Measurements from ENCODE around the gene UXT.

Gene UXT

DNA sequence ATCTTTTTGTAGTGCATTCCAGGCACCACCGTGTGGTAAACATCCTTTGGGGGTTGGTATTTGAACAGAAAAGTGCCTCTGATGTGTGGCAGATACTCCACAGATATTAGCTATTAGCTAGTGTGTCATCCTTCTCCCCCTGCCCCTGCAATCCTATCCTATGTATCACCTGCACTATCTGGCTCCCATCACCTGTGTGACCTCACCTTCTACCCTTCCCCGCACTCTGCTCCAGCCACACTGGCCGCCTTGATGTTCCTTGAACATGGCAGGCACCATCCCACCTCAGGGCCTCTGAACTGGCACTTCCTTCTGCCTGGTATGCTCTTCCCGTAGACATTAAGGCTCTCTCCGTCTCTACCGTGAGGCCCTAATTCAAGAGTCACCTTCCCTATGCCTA, 12.3 kb downstream of the UXT start:
- ChIA-PET POLR2A (no interaction called here), CTCF (no interaction called here)
- TF ChIP-seq TARDBP (IDR thresholded peaks at IDR 0.05) (no peak), FOXA1 (IDR thresholded peaks at IDR 0.05) (no peak), SUZ12 (IDR thresholded peaks at IDR 0.05) (no peak)
- no peak for DNase-seq (ENCODE audit: extremely low spot score)

- TF ChIP-seq ARNT (IDR thresholded peaks at IDR 0.05) (no peak), HDGF (IDR thresholded peaks at IDR 0.05; ENCODE audit: borderline replicate concordance) (no peak), ELF4 (IDR thresholded peaks at IDR 0.05) (no peak), SP1 (IDR thresholded peaks at IDR 0.05) (no peak), LEF1 (IDR thresholded peaks at IDR 0.05; ENCODE audit: borderline replicate concordance) (no peak), FOXM1 (IDR thresholded peaks at IDR 0.05; ENCODE audit: borderline replicate concordance) (no peak), L3MBTL2 (conservative IDR thresholded peaks at IDR 0.05) (no peak), CTBP1 (IDR thresholded peaks at IDR 0.05; ENCODE audit: borderline replicate concordance) (no peak), FOXK2 (IDR thresholded peaks at IDR 0.05) (no peak), TARDBP (IDR thresholded peaks at IDR 0.05) (no peak), ZNF384 (IDR thresholded peaks at IDR 0.05) (no peak), FOXA1 (IDR thresholded peaks at IDR 0.05) (no peak), SUZ12 (IDR thresholded peaks at IDR 0.05) (no peak), BHLHE40 (IDR thresholded peaks at IDR 0.05; ENCODE audit: borderline replicate concordance) (no peak), NFRKB (IDR thresholded peaks at IDR 0.05) (no peak)
- TF ChIP-seq, protein P1, sequence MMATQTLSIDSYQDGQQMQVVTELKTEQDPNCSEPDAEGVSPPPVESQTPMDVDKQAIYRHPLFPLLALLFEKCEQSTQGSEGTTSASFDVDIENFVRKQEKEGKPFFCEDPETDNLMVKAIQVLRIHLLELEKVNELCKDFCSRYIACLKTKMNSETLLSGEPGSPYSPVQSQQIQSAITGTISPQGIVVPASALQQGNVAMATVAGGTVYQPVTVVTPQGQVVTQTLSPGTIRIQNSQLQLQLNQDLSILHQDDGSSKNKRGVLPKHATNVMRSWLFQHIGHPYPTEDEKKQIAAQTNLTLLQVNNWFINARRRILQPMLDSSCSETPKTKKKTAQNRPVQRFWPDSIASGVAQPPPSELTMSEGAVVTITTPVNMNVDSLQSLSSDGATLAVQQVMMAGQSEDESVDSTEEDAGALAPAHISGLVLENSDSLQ (IDR thresholded peaks at IDR 0.05), result no peak
- no peak for DNase-seq (ENCODE audit: extremely low spot score)
- ChIA-PET POLR2A (no interaction called here), CTCF (no interaction called here)
Observed at GRCh38 chrX:47645530-47645929, 13.4 kb downstream of the UXT start.

GRCh38 chrX:47644557-47645091, 14.4 kb downstream of the UXT start:
- TF ChIP-seq, protein P1 (IDR thresholded peaks at IDR 0.05), result no peak
- TF ChIP-seq BHLHE40 (IDR thresholded peaks at IDR 0.05; ENCODE audit: borderline replicate concordance), result no peak
- TF ChIP-seq NFRKB (IDR thresholded peaks at IDR 0.05), result no peak
- TF ChIP-seq SUZ12 (IDR thresholded peaks at IDR 0.05), result no peak
- no peak for TF ChIP-seq L3MBTL2 (conservative IDR thresholded peaks at IDR 0.05)
- TF ChIP-seq TARDBP (IDR thresholded peaks at IDR 0.05), result no peak
- no peak for TF ChIP-seq FOXK2 (IDR thresholded peaks at IDR 0.05)
- no peak for TF ChIP-seq LEF1 (IDR thresholded peaks at IDR 0.05; ENCODE audit: borderline replicate concordance)
- TF ChIP-seq ELF4 (IDR thresholded peaks at IDR 0.05), result no peak
- TF ChIP-seq CTBP1 (IDR thresholded peaks at IDR 0.05; ENCODE audit: borderline replicate concordance), result no peak
- no peak for TF ChIP-seq HDGF (IDR thresholded peaks at IDR 0.05; ENCODE audit: borderline replicate concordance)
- TF ChIP-seq ZNF384 (IDR thresholded peaks at IDR 0.05), result no peak
- no peak for TF ChIP-seq FOXA1 (IDR thresholded peaks at IDR 0.05)
- TF ChIP-seq SP1 (IDR thresholded peaks at IDR 0.05), result no peak
- TF ChIP-seq ARNT (IDR thresholded peaks at IDR 0.05), result no peak
- no peak for TF ChIP-seq FOXM1 (IDR thresholded peaks at IDR 0.05; ENCODE audit: borderline replicate concordance)
- POLR2A ChIA-PET, result no interaction called here
- DNase-seq (ENCODE audit: extremely low spot score), result peak; percentile 56
- CTCF ChIA-PET, result interaction anchor here (1.1 to 1.4 kb wide), 2 partner anchors 119 to 147 kb away, joined by 3 read pairs; no protein-coding TSS in a partner anchor

- no peak for TF ChIP-seq L3MBTL2 (conservative IDR thresholded peaks at IDR 0.05)
- TF ChIP-seq ZNF384 (IDR thresholded peaks at IDR 0.05), result no peak
- TF ChIP-seq LEF1 (IDR thresholded peaks at IDR 0.05; ENCODE audit: borderline replicate concordance), result no peak
- no peak for TF ChIP-seq ARNT (IDR thresholded peaks at IDR 0.05)
- no peak for TF ChIP-seq CTBP1 (IDR thresholded peaks at IDR 0.05; ENCODE audit: borderline replicate concordance)
- no peak for TF ChIP-seq FOXK2 (IDR thresholded peaks at IDR 0.05)
- TF ChIP-seq SUZ12 (IDR thresholded peaks at IDR 0.05), result no peak
- no peak for TF ChIP-seq HDGF (IDR thresholded peaks at IDR 0.05; ENCODE audit: borderline replicate concordance)
- no peak for TF ChIP-seq SP1 (IDR thresholded peaks at IDR 0.05)
- TF ChIP-seq TARDBP (IDR thresholded peaks at IDR 0.05), result no peak
- CTCF ChIA-PET, result interaction anchor here (1.1 to 1.4 kb wide), 2 partner anchors 118 to 147 kb away, joined by 3 read pairs; no protein-coding TSS in a partner anchor
- no peak for DNase-seq (ENCODE audit: extremely low spot score)
- POLR2A ChIA-PET, result no interaction called here
Observed at GRCh38 chrX:47643926-47644325, 15.1 kb downstream of the UXT start.

DNA sequence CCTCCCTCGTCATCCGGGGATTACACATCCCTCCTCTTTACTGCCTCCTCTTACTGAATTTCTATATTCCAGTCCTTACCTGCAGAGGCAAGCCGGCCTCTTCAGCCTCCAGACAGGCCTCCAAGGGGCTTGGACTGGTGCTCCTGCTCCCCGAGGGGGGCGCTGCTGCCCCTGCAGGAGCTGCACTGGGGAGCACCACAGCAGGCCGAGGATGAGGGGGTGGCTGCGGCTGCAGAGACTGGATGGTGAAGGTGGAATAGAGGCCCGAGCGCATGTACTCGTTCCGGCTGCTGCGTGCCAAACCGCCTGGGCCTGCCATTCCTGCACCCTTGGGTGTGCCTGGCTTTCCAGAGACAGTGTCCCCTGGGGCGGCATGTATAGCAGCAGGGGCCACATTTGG, 20.2 kb downstream of the UXT start:
- ChIA-PET CTCF (interaction anchor here (0.5 kb wide), 1 partner anchor 31 kb away, joined by 3 read pairs; no protein-coding TSS in a partner anchor), POLR2A (no interaction called here)
- DNase-seq (ENCODE audit: extremely low spot score), result no peak
- TF ChIP-seq SP1 (IDR thresholded peaks at IDR 0.05) (no peak), TARDBP (IDR thresholded peaks at IDR 0.05) (no peak), FOXA1 (IDR thresholded peaks at IDR 0.05) (no peak), ELF4 (IDR thresholded peaks at IDR 0.05) (no peak), ARNT (IDR thresholded peaks at IDR 0.05) (no peak), CTBP1 (IDR thresholded peaks at IDR 0.05; ENCODE audit: borderline replicate concordance) (no peak), NFRKB (IDR thresholded peaks at IDR 0.05) (no peak), SUZ12 (IDR thresholded peaks at IDR 0.05) (no peak), L3MBTL2 (conservative IDR thresholded peaks at IDR 0.05) (no peak), LEF1 (IDR thresholded peaks at IDR 0.05; ENCODE audit: borderline replicate concordance) (no peak)

GRCh38 chrX:47637546-47638195, 21.3 kb downstream of the UXT start:
- ChIA-PET CTCF (no interaction called here), POLR2A (no interaction called here)
- no peak for DNase-seq (ENCODE audit: extremely low spot score)
- TF ChIP-seq, protein P1 (IDR thresholded peaks at IDR 0.05), result peak; percentile 83
- TF ChIP-seq CTBP1 (IDR thresholded peaks at IDR 0.05; ENCODE audit: borderline replicate concordance), result no peak

All from HEK293T (cell line).